Neuronal stem cell (in vitro differentiated cells): ENCODE data around the gene PODN.

Experiments
- DNase-seq: peaks from one replicate; pipeline ENCODE4 v3.0.0-alpha.2; 2013; ENCODE audit warnings: low spot score
- H2AFZ ChIP-seq: one replicate; pipeline ENCODE4 v1.6.1; 2013; ENCODE audit warnings: mild to moderate bottlenecking, low read length, inconsistent platforms
- H2AK5ac ChIP-seq: 2 replicates; pipeline ENCODE4 v1.6.1; 2013; ENCODE audit warnings: low read depth, mild to moderate bottlenecking, inconsistent platforms, low read length, moderate library complexity, mixed read lengths
- H2BK120ac ChIP-seq: 2 replicates; pipeline ENCODE4 v1.6.1; 2013; ENCODE audit warnings: low read depth, mild to moderate bottlenecking, inconsistent platforms, low read length, moderate library complexity, mixed read lengths
- H2BK12ac ChIP-seq: one replicate; pipeline ENCODE4 v1.6.1; 2013; ENCODE audit warnings: low read length, inconsistent platforms
- H2BK15ac ChIP-seq: 2 replicates; pipeline ENCODE4 v1.6.1; 2013; ENCODE audit warnings: mild to moderate bottlenecking, low read length, inconsistent platforms, mixed read lengths
- H2BK5ac ChIP-seq: one replicate; pipeline ENCODE4 v1.6.1; 2013; ENCODE audit warnings: inconsistent platforms, mild to moderate bottlenecking, low read length, moderate library complexity
- H3K14ac ChIP-seq: one replicate; pipeline ENCODE4 v1.6.1; 2013; ENCODE audit warnings: low read length, inconsistent platforms
- H3K18ac ChIP-seq: 2 replicates; pipeline ENCODE4 v1.6.1; 2013; ENCODE audit warnings: low read length, inconsistent platforms
- H3K23ac ChIP-seq: 2 replicates; pipeline ENCODE4 v1.6.1; 2013; ENCODE audit warnings: low read depth, mild to moderate bottlenecking, mixed read lengths, low read length, inconsistent platforms; ENCODE audit not compliant: poor library complexity
- H3K27ac ChIP-seq: replicated peaks from 3 replicates; pipeline ENCODE4 v1.5.1; 2013; ENCODE audit warnings: low read length, inconsistent platforms
- H3K27me3 ChIP-seq, 3 experiments: 2 replicates each; pipeline ENCODE4 v1.6.1; 2013; ENCODE audit warnings: low read length in 3 of 3, mild to moderate bottlenecking in 2 of 3, inconsistent platforms in 1 of 3, low read depth in 1 of 3, mixed read lengths in 1 of 3, moderate library complexity in 1 of 3; ENCODE audit not compliant: control insufficient read depth in 3 of 3, insufficient read depth in 3 of 3
- H3K36me3 ChIP-seq, 2 donors: replicated peaks in 1 of 2; 2 replicates each; pipeline ENCODE4 v1.6.1; 2013; ENCODE audit warnings: low read length in 2 of 2; ENCODE audit not compliant: control insufficient read depth in 2 of 2, insufficient read depth in 2 of 2
- H3K4ac ChIP-seq: 2 replicates; pipeline ENCODE4 v1.6.1; 2013; ENCODE audit warnings: inconsistent platforms, mild to moderate bottlenecking, low read length, moderate library complexity
- H3K4me1 ChIP-seq, 2 donors: 1 replicate in 1 of 2; 2 replicates in 1 of 2; pipeline ENCODE4 v1.6.1; 2013; ENCODE audit warnings: low read length in 2 of 2, low read depth in 1 of 2; ENCODE audit not compliant: control insufficient read depth in 2 of 2, insufficient read depth in 1 of 2
- H3K4me2 ChIP-seq: one replicate; pipeline ENCODE4 v1.6.1; 2013; ENCODE audit warnings: mild to moderate bottlenecking, low read length, inconsistent platforms; ENCODE audit not compliant: insufficient read depth, poor library complexity, severe bottlenecking
- H3K4me3 ChIP-seq, 2 donors: 2 replicates each; pipeline ENCODE4 v1.5.1; 2013; ENCODE audit warnings: low read length in 2 of 2, mild to moderate bottlenecking in 2 of 2, inconsistent platforms in 1 of 2, moderate library complexity in 1 of 2
- H3K79me1 ChIP-seq: one replicate; pipeline ENCODE4 v1.6.1; 2013; ENCODE audit warnings: low read depth, mild to moderate bottlenecking, inconsistent platforms, low read length, moderate library complexity
- H3K9ac ChIP-seq: one replicate; pipeline ENCODE4 v1.6.1; 2013; ENCODE audit warnings: mild to moderate bottlenecking, low read depth, low read length, inconsistent platforms; ENCODE audit not compliant: poor library complexity
- H3K9me3 ChIP-seq, 2 donors: replicated peaks in 1 of 2; 2 replicates each; pipeline versions ENCODE3 to v1.6.1; 2013; ENCODE audit warnings: low read length in 2 of 2, mild to moderate bottlenecking in 2 of 2, inconsistent platforms in 1 of 2, low read depth in 1 of 2, mixed read lengths in 1 of 2, moderate library complexity in 1 of 2; ENCODE audit not compliant: control insufficient read depth in 2 of 2, insufficient read depth in 1 of 2
- H4K8ac ChIP-seq: one replicate; pipeline ENCODE4 v1.6.1; 2013; ENCODE audit warnings: low read depth, mild to moderate bottlenecking, inconsistent platforms, low read length, moderate library complexity
- H4K91ac ChIP-seq: one replicate; pipeline ENCODE4 v1.6.1; 2013; ENCODE audit warnings: low read length, low read depth, mild to moderate bottlenecking, inconsistent platforms; ENCODE audit not compliant: poor library complexity
- WGBS, 2 donors: extraction: QIAGEN DNeasy Blood & Tissue Kit; methylation state at CpG; one replicate each; pipeline ENCODE4 v1.1.7; 2013; ENCODE audit warnings: missing lambda C conversion rate in 2 of 2, mixed read lengths in 1 of 2; ENCODE audit not compliant: insufficient read length in 2 of 2, insufficient replicate concordance in 1 of 2; ENCODE audit errors: extremely low coverage in 2 of 2; 5-methylcytosine and 5-hydroxymethylcytosine counted together

The PODN gene

DNA sequence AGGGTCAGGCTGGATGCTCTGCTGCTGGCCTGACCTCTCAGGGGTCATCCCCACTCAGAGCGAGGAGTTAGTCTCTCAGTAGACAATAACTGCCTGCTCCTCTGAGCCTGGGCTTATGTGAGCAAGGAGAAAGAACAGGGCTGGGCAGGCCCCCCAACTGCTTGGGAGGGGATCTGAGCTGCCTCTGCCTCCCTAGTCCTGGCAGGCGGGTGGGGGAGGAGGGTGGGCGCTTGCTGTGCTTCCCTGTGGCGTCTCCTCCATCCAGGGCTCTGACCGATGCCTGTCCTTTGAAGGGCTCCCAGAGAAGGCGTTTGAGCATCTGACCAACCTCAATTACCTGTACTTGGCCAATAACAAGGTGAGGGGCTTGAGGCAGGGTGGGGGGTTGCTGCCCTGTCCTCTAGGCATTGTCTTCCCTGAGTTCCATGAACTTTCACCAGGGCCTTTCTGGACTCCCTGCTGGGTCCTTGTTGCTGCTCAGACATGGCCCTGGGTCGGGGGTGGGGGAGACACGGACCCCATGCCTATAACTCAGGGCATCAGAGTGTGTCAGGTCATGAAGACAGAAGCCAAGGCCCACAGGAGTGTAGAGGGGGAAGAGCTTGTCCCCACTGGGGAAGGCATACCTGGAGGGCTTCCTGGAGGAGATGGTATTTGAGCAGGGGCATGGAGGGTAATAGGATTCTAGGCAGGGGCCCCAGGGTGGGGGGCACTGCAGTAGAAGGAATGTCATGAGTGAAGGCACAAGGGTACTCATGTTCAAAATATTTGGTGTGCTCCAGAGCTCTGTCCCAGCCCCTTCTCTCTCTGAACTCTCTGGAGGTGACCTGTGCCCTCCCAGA lies 12.5 kb downstream of the PODN start:
- no peak overlapping the region for H2BK5ac ChIP-seq
- no peak overlapping the region for H3K23ac ChIP-seq
- peaks cover 9 to 25% of the 10 kb centered on the region in 2 donors for H3K4me1 ChIP-seq
- H4K8ac ChIP-seq, result no peak overlapping the region
- H3K14ac ChIP-seq, result no peak overlapping the region
- DNase-seq, result no peak
- H2BK120ac ChIP-seq, result no peak overlapping the region
- H2BK12ac ChIP-seq, result no peak overlapping the region
- H2AFZ ChIP-seq, result peak overlapping the region; percentile 27
- H3K4me2 ChIP-seq, result no peak overlapping the region
- WGBS, 2 donors, result no CpG with 5 or more reads among the region's 8 CpGs
- H3K79me1 ChIP-seq, result no peaks in the 10 kb centered on the region
- no peak overlapping the region for H3K9ac ChIP-seq
- peak overlapping the region; percentile 56 for H2AK5ac ChIP-seq
- peak overlapping the region; percentile 55 for H2BK15ac ChIP-seq
- no peak overlapping the region for H4K91ac ChIP-seq
- H3K4me3 ChIP-seq, result peak overlapping the region in 1 of 2 donors; percentile 30
- no peaks in the 10 kb centered on the region for H3K9me3 ChIP-seq
- H3K27me3 ChIP-seq, result peaks cover 0 to 12% (median 0%) of the 10 kb centered on the region in 3 experiments
- no peak overlapping the region for H3K27ac ChIP-seq
- peak overlapping the region; percentile 44 for H3K18ac ChIP-seq
- H3K36me3 ChIP-seq, result no peaks in the 10 kb centered on the region
- no peak overlapping the region for H3K4ac ChIP-seq

DNA sequence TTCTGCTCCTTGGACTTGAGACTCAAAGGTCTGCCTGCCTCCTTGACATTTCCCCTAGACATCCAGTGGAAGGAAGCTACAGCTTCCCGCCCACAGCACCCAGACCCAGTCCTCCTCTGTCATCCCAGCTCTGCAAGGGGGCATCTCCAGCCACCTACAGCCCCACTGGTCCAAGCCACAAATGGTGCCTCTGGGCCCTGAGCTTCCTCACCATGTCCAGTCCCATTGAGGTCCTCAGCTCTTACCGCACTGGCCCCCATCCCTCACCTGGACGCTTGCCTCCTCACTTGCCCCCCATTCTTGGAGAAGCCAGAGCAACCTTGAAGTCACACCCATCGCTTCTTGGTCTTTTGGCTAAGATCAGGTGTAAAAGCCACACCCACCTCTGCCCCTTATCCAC lies 13.2 kb downstream of the PODN start:
- no peak overlapping the region for H2AFZ ChIP-seq
- no peaks in the 10 kb centered on the region for H3K79me1 ChIP-seq
- no peak overlapping the region for H3K4ac ChIP-seq
- H3K9me3 ChIP-seq, result no peaks in the 10 kb centered on the region
- no peak overlapping the region for H3K14ac ChIP-seq
- H3K27me3 ChIP-seq, result peaks cover 0 to 15% (median 0%) of the 10 kb centered on the region in 3 experiments
- H3K23ac ChIP-seq, result no peak overlapping the region
- H3K27ac ChIP-seq, result no peak overlapping the region
- H2BK15ac ChIP-seq, result no peak overlapping the region
- no peak overlapping the region for H4K91ac ChIP-seq
- H3K9ac ChIP-seq, result no peak overlapping the region
- peak overlapping the region; percentile 29 for H3K18ac ChIP-seq
- no peak for DNase-seq
- no peak overlapping the region for H3K4me3 ChIP-seq
- H3K4me2 ChIP-seq, result no peak overlapping the region
- H2BK12ac ChIP-seq, result no peak overlapping the region
- no peak overlapping the region for H2BK120ac ChIP-seq
- H3K4me1 ChIP-seq, result peaks cover 9 to 25% of the 10 kb centered on the region in 2 donors
- WGBS, 2 donors, result no CpG with 5 or more reads among the region's 4 CpGs
- H4K8ac ChIP-seq, result no peak overlapping the region
- no peak overlapping the region for H2BK5ac ChIP-seq
- no peaks in the 10 kb centered on the region for H3K36me3 ChIP-seq
- H2AK5ac ChIP-seq, result peak overlapping the region; percentile 23

DNA sequence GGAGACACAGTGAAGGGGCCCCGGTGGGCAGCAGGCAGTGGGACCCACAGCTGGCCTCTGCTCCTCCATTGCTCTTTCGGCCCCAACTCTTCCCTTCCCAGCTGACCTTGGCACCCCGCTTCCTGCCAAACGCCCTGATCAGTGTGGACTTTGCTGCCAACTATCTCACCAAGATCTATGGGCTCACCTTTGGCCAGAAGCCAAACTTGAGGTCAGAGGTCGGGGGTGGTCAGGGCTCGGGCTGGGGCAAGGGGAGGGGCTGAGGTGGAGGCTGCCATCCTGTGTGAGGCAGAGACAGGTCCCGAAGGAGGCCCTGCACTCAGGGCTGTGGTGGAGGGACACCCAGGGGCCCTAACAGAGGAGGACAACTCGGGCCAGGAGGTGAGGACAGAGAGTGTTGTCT lies 13.7 kb downstream of the PODN start:
- no peaks in the 10 kb centered on the region for H3K79me1 ChIP-seq
- no peaks in the 10 kb centered on the region for H3K9me3 ChIP-seq
- H2BK15ac ChIP-seq, result no peak overlapping the region
- H3K4me3 ChIP-seq, result no peak overlapping the region
- no CpG with 5 or more reads among the region's 8 CpGs for WGBS, 2 donors
- peaks cover 0 to 14% (median 0%) of the 10 kb centered on the region in 3 experiments for H3K27me3 ChIP-seq
- H2AFZ ChIP-seq, result no peak overlapping the region
- no peak overlapping the region for H4K8ac ChIP-seq
- no peaks in the 10 kb centered on the region for H3K36me3 ChIP-seq
- no peak overlapping the region for H2BK12ac ChIP-seq
- H4K91ac ChIP-seq, result peak overlapping the region; percentile 32
- peak overlapping the region; percentile 4 for H3K18ac ChIP-seq
- no peak for DNase-seq
- no peak overlapping the region for H3K4ac ChIP-seq
- H3K14ac ChIP-seq, result no peak overlapping the region
- H3K4me1 ChIP-seq, result peaks cover 9 to 25% of the 10 kb centered on the region in 2 donors
- H2AK5ac ChIP-seq, result peak overlapping the region; percentile 23
- H3K27ac ChIP-seq, result no peak overlapping the region
- no peak overlapping the region for H3K4me2 ChIP-seq
- H3K23ac ChIP-seq, result peak overlapping the region; percentile 75
- H3K9ac ChIP-seq, result no peak overlapping the region
- H2BK120ac ChIP-seq, result no peak overlapping the region
- H2BK5ac ChIP-seq, result no peak overlapping the region

- Histone ChIP-seq H3K36me3 (no peaks in the 10 kb centered on the region), H3K27me3 (peaks cover 0 to 13% (median 0%) of the 10 kb centered on the region in 3 experiments), H2AK5ac (peak overlapping the region; percentile 23), H3K14ac (no peak overlapping the region), H3K4me3 (no peak overlapping the region), H3K18ac (peak overlapping the region; percentile 4), H3K79me1 (no peaks in the 10 kb centered on the region), H4K91ac (no peak overlapping the region), H2BK15ac (peak overlapping the region; percentile 88), H2BK12ac (peak overlapping the region; percentile 7), H2BK5ac (no peak overlapping the region), H3K4ac (no peak overlapping the region), H3K9me3 (no peaks in the 10 kb centered on the region), H4K8ac (no peak overlapping the region), H2AFZ (no peak overlapping the region), H3K23ac (no peak overlapping the region), H2BK120ac (no peak overlapping the region), H3K27ac (no peak overlapping the region), H3K9ac (peak overlapping the region; percentile 35), H3K4me1 (peaks cover 9 to 25% of the 10 kb centered on the region in 2 donors), H3K4me2 (no peak overlapping the region)
- no CpG with 5 or more reads among the region's 9 CpGs for WGBS, 2 donors
- DNase-seq, result no peak
These were observed 14.2 kb downstream of the PODN start for GRCh38 chr1:53076165-53076564.
